ENCODE results near the gene AP3D1.
"Not testable (repeated sequence)": the region's sequence is repeated elsewhere in the genome, so short reads cannot be mapped to it uniquely, and the experiment has no call there.

AP3D1 gene

DNA sequence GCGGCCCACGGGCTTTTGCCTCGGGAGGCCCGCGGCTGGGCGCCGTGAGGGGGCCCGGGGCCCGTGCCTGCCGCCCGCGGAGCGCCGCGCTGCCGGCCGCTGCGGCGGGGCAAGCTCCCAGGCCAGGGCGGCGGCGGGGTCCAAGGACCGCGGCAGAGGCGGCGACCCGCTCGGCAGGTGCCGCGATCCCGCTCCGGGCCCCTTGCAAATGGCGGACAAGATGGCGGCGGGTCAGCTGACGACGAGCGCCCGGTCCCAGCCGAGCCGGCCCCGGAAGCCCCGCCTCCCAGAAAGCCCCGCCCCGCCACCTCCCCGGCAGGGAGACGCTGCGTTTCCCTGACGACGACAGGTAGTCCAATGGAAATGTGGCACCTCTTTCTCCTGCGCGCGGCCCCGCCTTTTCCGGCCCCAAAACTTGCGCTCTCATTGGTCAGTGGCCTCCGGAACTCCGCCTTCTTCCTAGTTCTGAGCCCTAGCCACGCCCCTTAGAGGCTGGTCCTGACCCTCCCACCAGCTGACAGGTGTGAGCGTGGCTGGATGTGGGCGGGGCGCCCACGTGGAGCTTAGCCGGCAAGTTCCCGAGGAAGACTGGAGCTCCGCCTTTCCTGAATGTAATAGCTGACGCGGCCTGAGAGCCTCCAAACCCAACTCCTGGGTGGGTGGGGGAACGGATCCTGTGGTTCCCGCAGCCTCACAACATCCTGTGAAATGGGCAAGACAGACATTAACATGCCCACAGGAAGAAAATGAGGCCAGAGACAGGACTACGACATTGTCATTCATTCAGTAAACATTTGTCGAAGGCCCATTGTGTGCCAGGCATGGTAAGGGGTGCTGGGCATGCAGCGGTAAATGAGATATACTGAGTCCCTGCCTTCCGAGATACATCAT is at the start of gene AP3D1:
Gene AP3D1, minus strand, starts transcription at position 228 of the 891 bp plus-strand sequence. CDS start 232 bp downstream, outside the sequence.
- H3K27ac ChIP-seq (ENCODE audit: low read length): no peak within 1 kb of the TSS
- peak; percentile 98 for DNase-seq (ENCODE audit: low read depth, low spot score)
- H3K4me1 ChIP-seq (ENCODE audit: control insufficient read depth, insufficient read depth, low read length): peaks cover 2% of the 10 kb centered on the region

DNA sequence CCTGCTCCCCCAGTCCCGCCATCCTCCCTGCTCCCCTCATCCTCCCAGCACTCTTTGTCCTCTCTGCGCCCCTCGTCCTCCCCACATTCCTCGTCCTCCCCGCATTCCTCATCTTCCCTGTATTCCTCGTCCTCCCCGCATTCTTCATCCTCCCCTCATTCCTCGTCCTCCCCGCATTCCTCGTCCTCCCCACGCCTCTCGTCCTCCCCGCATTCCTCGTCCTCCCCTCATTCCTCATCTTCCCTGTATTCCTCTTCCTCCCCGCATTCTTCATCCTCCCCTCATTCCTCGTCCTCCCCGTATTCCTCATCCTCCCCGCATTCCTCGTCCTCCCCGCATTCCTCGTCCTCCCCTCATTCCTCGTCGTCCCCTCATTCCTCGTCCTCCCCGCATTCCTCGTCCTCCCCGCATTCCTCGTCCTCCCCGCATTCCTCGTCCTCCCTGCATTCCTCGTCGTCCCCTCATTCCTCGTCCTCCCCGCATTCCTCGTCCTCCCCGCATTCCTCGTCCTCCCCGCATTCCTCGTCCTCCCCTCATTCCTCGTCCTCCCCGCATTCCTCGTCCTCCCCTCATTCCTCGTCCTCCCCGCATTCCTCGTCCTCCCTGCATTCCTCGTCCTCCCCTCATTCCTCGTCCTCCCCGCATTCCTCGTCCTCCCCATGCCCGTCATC is 49.4 kb upstream of the AP3D1 start:
- H3K36me3 ChIP-seq (ENCODE audit: control insufficient read depth, insufficient read depth, low read length): peaks cover 16% of the 10 kb centered on the region
- WGBS (ENCODE audit: insufficient coverage, insufficient read length): over 99% methylated on average over 45 of the region's 50 CpGs
- H3K4me3 ChIP-seq (ENCODE audit: low read length); H3K27me3 ChIP-seq (ENCODE audit: control insufficient read depth, insufficient read depth, low read length); H3K4me1 ChIP-seq (ENCODE audit: control insufficient read depth, insufficient read depth, low read length); H3K27ac ChIP-seq (ENCODE audit: low read length); DNase-seq (ENCODE audit: low read depth, low spot score); H3K9me3 ChIP-seq (ENCODE audit: control insufficient read depth, insufficient read depth, low read length): not testable (repeated sequence)

More for the DNA sequence above, at the start of gene AP3D1:
- H3K36me3 ChIP-seq (ENCODE audit: control insufficient read depth, insufficient read depth, low read length): no peaks in the 10 kb centered on the region
- peak within 1 kb of the TSS; percentile 96 for H3K4me3 ChIP-seq (ENCODE audit: low read length)
- WGBS (ENCODE audit: insufficient coverage, insufficient read length): no CpG with 5 or more reads among the region's 74 CpGs
- no peaks in the 10 kb centered on the region for H3K27me3 ChIP-seq (ENCODE audit: control insufficient read depth, insufficient read depth, low read length)
- H3K9me3 ChIP-seq (ENCODE audit: control insufficient read depth, insufficient read depth, low read length): no peaks in the 10 kb centered on the region

DNA sequence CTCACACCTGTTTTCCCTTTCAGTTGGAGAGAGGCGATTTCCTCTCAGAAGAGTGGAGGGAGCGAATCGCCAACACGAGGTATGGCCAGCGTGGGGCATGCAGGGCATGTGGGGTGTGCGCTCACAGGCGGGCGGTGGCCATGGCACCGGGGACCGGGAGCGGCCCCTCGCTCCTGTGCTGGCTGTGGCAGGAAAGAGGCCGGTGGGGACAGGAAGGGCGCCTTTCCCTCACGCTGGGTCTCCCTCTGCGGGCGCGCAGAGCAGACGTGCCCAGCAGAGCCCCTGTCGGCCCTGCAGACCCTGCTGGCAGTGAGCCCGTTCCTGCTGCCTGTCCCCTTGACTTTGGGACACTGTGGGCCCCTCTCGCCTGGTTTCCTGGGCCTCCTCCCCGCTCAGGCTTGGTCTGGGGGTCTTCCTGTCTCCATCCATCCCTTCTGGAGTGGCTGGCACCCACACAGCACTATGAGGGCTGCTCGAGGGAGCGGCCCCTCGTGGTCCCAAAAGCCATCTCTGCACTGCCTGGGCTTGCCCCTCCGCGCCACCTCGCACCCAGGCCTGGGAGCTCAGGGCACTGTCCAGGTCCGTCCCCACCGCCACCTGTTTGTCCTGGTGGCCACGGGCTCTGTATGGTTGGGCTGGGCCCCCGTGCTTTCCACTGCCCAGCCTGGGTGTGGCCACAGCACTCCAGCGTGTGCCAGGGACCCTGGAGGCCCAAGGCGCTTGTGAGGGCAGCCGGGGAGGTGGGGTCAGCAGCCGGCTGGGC is 48.7 kb upstream of the AP3D1 start:
- Histone ChIP-seq H3K27ac (ENCODE audit: low read length) (no peak overlapping the region), H3K36me3 (ENCODE audit: control insufficient read depth, insufficient read depth, low read length) (peaks cover 19% of the 10 kb centered on the region)

DNA sequence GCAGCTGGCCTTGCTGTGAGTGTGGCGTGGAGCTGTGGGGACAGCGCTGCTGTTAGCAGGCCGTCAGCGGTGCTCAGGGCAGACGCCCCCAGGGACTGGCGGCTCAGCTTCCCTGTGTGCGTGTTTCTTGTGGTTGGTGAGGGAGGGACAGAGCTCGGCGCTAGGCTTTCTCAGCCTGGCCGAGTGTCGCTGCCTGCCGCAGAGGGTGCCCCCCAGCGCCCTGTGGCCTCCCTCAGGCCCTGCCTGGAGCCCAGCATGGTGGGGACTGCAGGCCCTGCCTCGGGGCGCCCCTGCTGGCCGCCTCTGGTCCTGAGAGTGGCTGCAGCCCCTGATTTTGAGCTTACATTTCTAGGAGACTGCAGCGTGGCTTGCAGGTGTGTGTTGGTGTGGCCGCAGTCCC is 47.8 kb upstream of the AP3D1 start:
- DNase-seq (ENCODE audit: low read depth, low spot score): no peak
- Histone ChIP-seq H3K9me3 (ENCODE audit: control insufficient read depth, insufficient read depth, low read length) (no peaks in the 10 kb centered on the region), H3K36me3 (ENCODE audit: control insufficient read depth, insufficient read depth, low read length) (peaks cover 19% of the 10 kb centered on the region), H3K4me1 (ENCODE audit: control insufficient read depth, insufficient read depth, low read length) (no peaks in the 10 kb centered on the region), H3K4me3 (ENCODE audit: low read length) (no peak overlapping the region), H3K27ac (ENCODE audit: low read length) (no peak overlapping the region), H3K27me3 (ENCODE audit: control insufficient read depth, insufficient read depth, low read length) (no peaks in the 10 kb centered on the region)
- no CpG with 5 or more reads among the region's 18 CpGs for WGBS (ENCODE audit: insufficient coverage, insufficient read length)

More for the DNA sequence above, 48.7 kb upstream of the AP3D1 start:
- Histone ChIP-seq H3K27me3 (ENCODE audit: control insufficient read depth, insufficient read depth, low read length) (no peaks in the 10 kb centered on the region), H3K4me3 (ENCODE audit: low read length) (no peak overlapping the region), H3K4me1 (ENCODE audit: control insufficient read depth, insufficient read depth, low read length) (no peaks in the 10 kb centered on the region), H3K9me3 (ENCODE audit: control insufficient read depth, insufficient read depth, low read length) (no peaks in the 10 kb centered on the region)
- no CpG with 5 or more reads among the region's 37 CpGs for WGBS (ENCODE audit: insufficient coverage, insufficient read length)
- DNase-seq (ENCODE audit: low read depth, low spot score): no peak

DNA sequence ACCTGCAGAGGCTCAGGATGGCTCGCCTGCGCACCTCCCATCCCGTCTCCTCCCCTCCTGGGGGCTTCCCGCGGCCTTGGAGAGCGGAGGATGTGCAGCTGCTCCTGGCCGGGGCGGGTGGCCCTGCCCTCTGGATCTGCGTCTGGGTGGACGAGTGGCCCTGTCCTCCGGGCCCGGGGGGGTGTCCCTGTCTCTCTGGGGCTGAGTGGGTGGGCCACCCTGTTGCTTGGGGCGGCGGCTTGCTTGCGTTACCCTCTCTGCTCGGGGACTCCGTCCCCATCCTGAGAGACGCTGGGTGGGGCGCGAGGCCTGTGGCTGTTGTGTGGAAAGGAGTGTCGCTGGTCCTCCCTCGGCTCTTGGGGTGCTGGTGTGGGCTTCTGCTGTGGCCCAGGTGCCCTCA is 47.0 kb upstream of the AP3D1 start:
- no CpG with 5 or more reads among the region's 22 CpGs for WGBS (ENCODE audit: insufficient coverage, insufficient read length)
- H3K4me1 ChIP-seq (ENCODE audit: control insufficient read depth, insufficient read depth, low read length): no peaks in the 10 kb centered on the region
- H3K27ac ChIP-seq (ENCODE audit: low read length): no peak overlapping the region
- H3K4me3 ChIP-seq (ENCODE audit: low read length): no peak overlapping the region
- no peak for DNase-seq (ENCODE audit: low read depth, low spot score)
- peaks cover 20% of the 10 kb centered on the region for H3K36me3 ChIP-seq (ENCODE audit: control insufficient read depth, insufficient read depth, low read length)
- no peaks in the 10 kb centered on the region for H3K27me3 ChIP-seq (ENCODE audit: control insufficient read depth, insufficient read depth, low read length)
- H3K9me3 ChIP-seq (ENCODE audit: control insufficient read depth, insufficient read depth, low read length): no peaks in the 10 kb centered on the region

DNA sequence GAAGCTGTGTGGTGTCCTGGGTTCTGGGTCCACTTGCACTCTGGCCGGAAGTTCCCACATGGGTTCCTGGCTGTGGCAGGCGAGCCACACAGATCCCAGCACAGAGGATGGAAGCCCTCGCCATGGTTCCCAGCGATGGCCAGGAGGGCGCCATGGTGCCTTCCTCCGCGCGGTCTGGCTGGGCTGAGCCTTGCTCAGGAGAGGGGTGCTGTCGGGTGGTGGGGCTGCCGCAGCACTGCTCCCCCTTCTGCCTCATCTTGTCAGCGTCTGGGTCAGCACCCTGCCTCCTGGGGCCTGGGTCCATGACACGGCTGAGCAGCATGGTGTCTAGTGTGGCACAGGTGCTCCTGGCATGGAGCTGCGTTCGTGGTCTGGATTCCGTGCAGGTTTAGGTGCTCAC is 45.9 kb upstream of the AP3D1 start:
- Histone ChIP-seq H3K27me3 (ENCODE audit: control insufficient read depth, insufficient read depth, low read length) (no peaks in the 10 kb centered on the region), H3K4me3 (ENCODE audit: low read length) (no peak overlapping the region), H3K9me3 (ENCODE audit: control insufficient read depth, insufficient read depth, low read length) (no peaks in the 10 kb centered on the region), H3K27ac (ENCODE audit: low read length) (no peak overlapping the region), H3K36me3 (ENCODE audit: control insufficient read depth, insufficient read depth, low read length) (peaks cover 15% of the 10 kb centered on the region), H3K4me1 (ENCODE audit: control insufficient read depth, insufficient read depth, low read length) (no peaks in the 10 kb centered on the region)
- no peak for DNase-seq (ENCODE audit: low read depth, low spot score)
- WGBS (ENCODE audit: insufficient coverage, insufficient read length): no CpG with 5 or more reads among the region's 15 CpGs

DNA sequence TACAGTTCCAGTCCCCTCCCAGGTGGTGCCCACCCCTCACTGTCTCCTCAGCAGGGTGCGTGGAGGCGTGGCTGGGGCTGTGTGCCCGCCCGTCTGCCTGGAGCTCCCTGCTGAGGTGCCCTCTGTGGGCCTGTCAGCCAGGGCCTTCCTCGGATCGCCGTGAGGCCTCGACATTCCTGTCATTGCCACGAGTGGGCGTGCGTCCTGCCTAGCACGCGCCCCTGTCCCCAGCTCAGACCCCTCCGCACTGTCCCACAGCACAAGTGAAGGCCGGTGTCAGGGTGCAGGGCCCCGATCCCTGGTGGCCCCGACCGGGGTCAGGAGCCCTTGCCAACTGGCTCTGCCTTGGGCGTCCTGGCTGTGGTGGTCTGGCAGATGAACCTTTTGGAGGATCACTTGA is 44.5 kb upstream of the AP3D1 start:
- H3K27me3 ChIP-seq (ENCODE audit: control insufficient read depth, insufficient read depth, low read length): no peaks in the 10 kb centered on the region
- WGBS (ENCODE audit: insufficient coverage, insufficient read length): no CpG with 5 or more reads among the region's 19 CpGs
- no peaks in the 10 kb centered on the region for H3K9me3 ChIP-seq (ENCODE audit: control insufficient read depth, insufficient read depth, low read length)
- no peak overlapping the region for H3K4me3 ChIP-seq (ENCODE audit: low read length)
- H3K36me3 ChIP-seq (ENCODE audit: control insufficient read depth, insufficient read depth, low read length): peaks cover 26% of the 10 kb centered on the region
- DNase-seq (ENCODE audit: low read depth, low spot score): no peak
- no peaks in the 10 kb centered on the region for H3K4me1 ChIP-seq (ENCODE audit: control insufficient read depth, insufficient read depth, low read length)
- H3K27ac ChIP-seq (ENCODE audit: low read length): no peak overlapping the region

DNA sequence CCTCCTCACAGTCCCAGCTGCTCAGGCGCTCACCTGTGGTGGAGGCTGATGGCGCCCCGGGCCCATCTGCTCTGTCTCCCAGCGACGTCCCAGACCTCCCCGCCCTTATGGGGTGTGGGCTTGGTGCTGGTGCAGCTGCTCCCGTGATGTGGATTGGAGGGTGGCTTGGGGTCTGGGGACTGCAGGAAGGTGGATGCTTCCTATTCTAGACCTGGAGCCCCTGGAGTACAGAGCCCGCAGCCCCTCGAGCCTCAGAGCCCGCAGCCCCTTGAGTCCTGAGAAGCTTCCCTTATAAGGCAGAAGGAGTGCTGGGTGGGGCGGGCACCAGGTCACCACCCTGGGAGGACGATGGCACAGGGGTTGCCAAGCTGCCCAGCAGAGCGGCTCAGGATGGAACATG is 44.0 kb upstream of the AP3D1 start:
- Histone ChIP-seq H3K4me1 (ENCODE audit: control insufficient read depth, insufficient read depth, low read length) (no peaks in the 10 kb centered on the region), H3K4me3 (ENCODE audit: low read length) (no peak overlapping the region), H3K36me3 (ENCODE audit: control insufficient read depth, insufficient read depth, low read length) (peaks cover 25% of the 10 kb centered on the region), H3K9me3 (ENCODE audit: control insufficient read depth, insufficient read depth, low read length) (no peaks in the 10 kb centered on the region), H3K27ac (ENCODE audit: low read length) (no peak overlapping the region), H3K27me3 (ENCODE audit: control insufficient read depth, insufficient read depth, low read length) (no peaks in the 10 kb centered on the region)
- no CpG with 5 or more reads among the region's 13 CpGs for WGBS (ENCODE audit: insufficient coverage, insufficient read length)
- DNase-seq (ENCODE audit: low read depth, low spot score): no peak

DNA sequence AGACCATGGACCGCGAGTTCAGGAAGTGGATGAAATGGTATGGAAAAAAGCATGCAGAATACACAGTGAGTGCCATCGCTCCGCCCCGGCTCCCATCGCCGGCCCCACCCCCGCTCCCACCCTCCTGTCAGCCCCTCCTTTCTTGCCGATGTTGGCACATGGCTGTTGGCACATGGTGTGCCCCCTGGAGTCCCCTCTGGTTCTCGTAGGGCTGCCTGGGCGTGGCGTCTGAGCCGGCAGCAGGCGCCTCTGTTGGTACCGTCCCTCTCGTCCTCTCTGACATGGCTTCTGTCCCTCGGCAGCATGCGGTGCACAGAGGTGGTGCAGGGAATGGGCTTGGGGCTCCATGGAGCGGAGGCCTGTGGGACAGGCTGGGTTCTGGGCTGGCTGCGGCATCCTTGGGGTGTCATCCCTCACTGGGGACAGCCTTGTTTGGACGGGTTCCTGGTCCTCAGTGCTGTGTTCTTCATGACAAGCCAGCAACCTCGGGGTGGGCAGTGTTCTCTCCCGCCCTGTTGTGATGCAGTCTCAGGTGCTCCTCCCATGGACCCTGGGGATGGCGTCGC is 43.2 kb upstream of the AP3D1 start:
- Histone ChIP-seq H3K9me3 (ENCODE audit: control insufficient read depth, insufficient read depth, low read length) (no peaks in the 10 kb centered on the region), H3K27ac (ENCODE audit: low read length) (no peak overlapping the region), H3K36me3 (ENCODE audit: control insufficient read depth, insufficient read depth, low read length) (peaks cover 27% of the 10 kb centered on the region), H3K4me3 (ENCODE audit: low read length) (no peak overlapping the region), H3K4me1 (ENCODE audit: control insufficient read depth, insufficient read depth, low read length) (no peaks in the 10 kb centered on the region), H3K27me3 (ENCODE audit: control insufficient read depth, insufficient read depth, low read length) (no peaks in the 10 kb centered on the region)
- WGBS (ENCODE audit: insufficient coverage, insufficient read length): no CpG with 5 or more reads among the region's 25 CpGs
- no peak for DNase-seq (ENCODE audit: low read depth, low spot score)

DNA sequence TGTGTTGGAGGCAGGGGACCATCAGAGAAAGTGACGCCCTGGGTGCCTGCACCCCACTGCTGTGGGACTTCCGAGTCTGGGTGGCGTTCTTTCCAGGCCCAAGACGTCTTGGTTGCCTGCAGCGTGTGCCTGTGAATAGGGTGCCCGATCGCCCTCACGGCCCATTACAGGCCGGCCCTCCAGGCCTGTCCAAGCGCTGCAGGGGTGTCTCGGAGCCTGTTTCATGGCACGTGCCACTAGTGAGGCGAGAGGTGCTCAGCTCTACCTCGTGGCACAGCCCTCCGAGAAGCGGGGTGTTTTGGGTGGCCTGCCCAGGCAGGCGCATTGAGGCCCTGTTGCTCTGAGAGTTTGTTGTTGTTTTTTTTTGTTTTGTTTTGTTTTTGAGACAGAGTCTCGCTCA is 42.4 kb upstream of the AP3D1 start:
- no peaks in the 10 kb centered on the region for H3K9me3 ChIP-seq (ENCODE audit: control insufficient read depth, insufficient read depth, low read length)
- peaks cover 30% of the 10 kb centered on the region for H3K36me3 ChIP-seq (ENCODE audit: control insufficient read depth, insufficient read depth, low read length)
- H3K4me3 ChIP-seq (ENCODE audit: low read length): no peak overlapping the region
- no CpG with 5 or more reads among the region's 18 CpGs for WGBS (ENCODE audit: insufficient coverage, insufficient read length)
- no peak overlapping the region for H3K27ac ChIP-seq (ENCODE audit: low read length)
- H3K4me1 ChIP-seq (ENCODE audit: control insufficient read depth, insufficient read depth, low read length): no peaks in the 10 kb centered on the region
- H3K27me3 ChIP-seq (ENCODE audit: control insufficient read depth, insufficient read depth, low read length): no peaks in the 10 kb centered on the region
- no peak for DNase-seq (ENCODE audit: low read depth, low spot score)

All from iPS DF 6.9 (cell line).